Upper lobe of left lung (tissue), 6 donors: Measurements from ENCODE around the gene TXNL4B. TPM values are rescaled to one million over a fixed set of nuclear protein-coding genes. Genes with fewer than 3 reads are reported as not detected.

ENCODE experiments used
- ATAC-seq, 2 donors: fragments of 200-7000 bp; cut with Tn5 transposase; one replicate each; pipeline ENCODE4 v1.9.1; 2022; ENCODE audit warnings: mild to moderate bottlenecking in 2 of 2, moderate library complexity in 2 of 2; ENCODE audit not compliant: low FRiP score in 2 of 2
- DNase-seq, 2 donors: peaks; one replicate each; pipeline ENCODE4 v3.0.0-alpha.2; 2019 to 2020
- H3K27ac ChIP-seq, 4 donors: fragments of 200-600 bp; sonication (generic); one replicate each; pipeline ENCODE4 v1.5.1; 2016 to 2019
- H3K27me3 ChIP-seq, 4 donors: fragments of 200-600 bp; sonication (generic); one replicate each; pipeline ENCODE4 v1.5.1; 2017 to 2019
- H3K36me3 ChIP-seq, 4 donors: fragments of 200-600 bp; sonication (generic); one replicate each; pipeline ENCODE4 v1.5.1; 2016 to 2019
- H3K4me1 ChIP-seq, 4 donors: fragments of 200-600 bp; sonication (generic); one replicate each; pipeline ENCODE4 v1.5.1; 2018 to 2019
- H3K4me3 ChIP-seq, 4 donors: fragments of 200-600 bp; sonication (generic); one replicate each; pipeline ENCODE4 v1.5.1; 2017 to 2019; ENCODE audit warnings: mild to moderate bottlenecking in 2 of 4, moderate library complexity in 1 of 4
- H3K9me3 ChIP-seq, 4 donors: fragments of 200-600 bp; sonication (generic); one replicate each; pipeline ENCODE4 v1.5.1; 2018 to 2019
- EP300 ChIP-seq, 4 donors: sonication (generic); formaldehyde crosslinking; IDR thresholded peaks; one replicate each; pipeline ENCODE4 v1.5.1; 2017; ENCODE audit warnings: antibody characterized with exemption in 4 of 4, control low read depth in 2 of 4
- POLR2A ChIP-seq, 4 donors: fragments of 450-650 bp; IDR thresholded peaks; one replicate each; pipeline ENCODE4 v1.5.1; 2016 to 2017; ENCODE audit warnings: antibody characterized with exemption in 4 of 4, mild to moderate bottlenecking in 2 of 4
- POLR2AphosphoS5 ChIP-seq, 2 donors: sonication (generic); formaldehyde crosslinking; IDR thresholded peaks; one replicate each; pipeline ENCODE4 v1.5.1; 2017; ENCODE audit warnings: antibody characterized with exemption in 2 of 2
- WGBS, 2 donors: methylation state at CpG; one replicate each; pipeline ENCODE4 v1.1.5; 2017 to 2018; 5-methylcytosine and 5-hydroxymethylcytosine counted together
- total RNA-seq, 6 donors: library from RNA; depleted of rRNA in 4 of 6; stranded (reverse); fragments of >200 nt in 4 of 6; gene quantifications; one replicate each; pipeline versions ENCODE4 v1.1.0 to v1.2.1, GENCODE V29; 2016 to 2021
- TF ChIP-seq, protein P1 (sequence below), 6 experiments: fragments of 450-650 bp in 4 of 6; fragments of 200-600 bp in 2 of 6; sonication (generic) in 2 of 6; IDR thresholded peaks; one replicate each; pipeline ENCODE4 v1.5.1; 2016 to 2019; ENCODE audit warnings: antibody characterized with exemption in 6 of 6
- donor health status: DM: no; HTN: no; CAD: no; lungs with moderate emphysema.
- donor health status: DM: no; HTN: yes; CAD: no; lungs with severe emphysema.

The TXNL4B gene
- total RNA-seq, 6 donors from 2014 or later, result 5.7 to 13.4 (median 9.6) TPM

DNA sequence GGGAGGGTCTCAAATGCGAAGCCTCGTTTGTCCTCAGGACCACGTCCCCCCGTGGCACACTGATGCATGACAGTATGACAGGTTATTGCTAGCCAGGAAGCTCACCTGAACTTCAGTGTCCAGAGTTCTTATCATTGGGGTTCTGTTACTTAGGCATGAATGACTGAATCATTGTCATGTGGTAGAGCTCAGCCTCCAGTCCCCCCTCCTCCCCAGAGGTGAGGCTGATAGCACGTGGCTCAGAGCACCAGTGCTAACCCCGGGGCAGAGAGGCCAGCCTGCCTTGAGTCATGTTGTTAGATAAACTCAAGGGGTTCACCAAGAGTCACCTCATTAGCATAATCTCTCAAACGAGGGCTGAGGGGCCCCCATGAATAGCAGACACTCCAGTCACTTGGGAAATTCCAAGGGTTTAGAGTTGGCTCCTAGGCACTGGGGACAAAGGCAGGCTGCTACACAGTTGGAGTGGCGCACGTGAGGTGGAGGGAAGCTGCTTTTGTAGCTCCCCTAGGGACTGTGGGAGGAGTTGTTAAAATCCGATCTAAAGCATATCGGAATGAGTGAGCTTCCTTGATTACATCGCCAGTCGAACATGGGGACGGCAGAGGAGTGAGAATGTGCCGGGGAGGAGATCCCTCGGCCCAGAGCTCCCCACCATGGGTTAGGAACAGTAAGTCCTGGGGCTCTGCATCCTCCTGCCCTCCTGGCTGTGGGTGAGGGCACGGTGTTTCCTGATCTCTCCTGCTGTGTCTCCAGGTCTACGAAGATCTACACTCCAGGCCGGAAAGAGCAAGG is 18.4 kb upstream of the TXNL4B start:
- TF ChIP-seq, protein P1, sequence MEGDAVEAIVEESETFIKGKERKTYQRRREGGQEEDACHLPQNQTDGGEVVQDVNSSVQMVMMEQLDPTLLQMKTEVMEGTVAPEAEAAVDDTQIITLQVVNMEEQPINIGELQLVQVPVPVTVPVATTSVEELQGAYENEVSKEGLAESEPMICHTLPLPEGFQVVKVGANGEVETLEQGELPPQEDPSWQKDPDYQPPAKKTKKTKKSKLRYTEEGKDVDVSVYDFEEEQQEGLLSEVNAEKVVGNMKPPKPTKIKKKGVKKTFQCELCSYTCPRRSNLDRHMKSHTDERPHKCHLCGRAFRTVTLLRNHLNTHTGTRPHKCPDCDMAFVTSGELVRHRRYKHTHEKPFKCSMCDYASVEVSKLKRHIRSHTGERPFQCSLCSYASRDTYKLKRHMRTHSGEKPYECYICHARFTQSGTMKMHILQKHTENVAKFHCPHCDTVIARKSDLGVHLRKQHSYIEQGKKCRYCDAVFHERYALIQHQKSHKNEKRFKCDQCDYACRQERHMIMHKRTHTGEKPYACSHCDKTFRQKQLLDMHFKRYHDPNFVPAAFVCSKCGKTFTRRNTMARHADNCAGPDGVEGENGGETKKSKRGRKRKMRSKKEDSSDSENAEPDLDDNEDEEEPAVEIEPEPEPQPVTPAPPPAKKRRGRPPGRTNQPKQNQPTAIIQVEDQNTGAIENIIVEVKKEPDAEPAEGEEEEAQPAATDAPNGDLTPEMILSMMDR (IDR thresholded peaks at IDR 0.05), result no peak
- TF ChIP-seq POLR2AphosphoS5 (IDR thresholded peaks at IDR 0.05), result no peak
- no peak for TF ChIP-seq POLR2A (IDR thresholded peaks at IDR 0.05)
- no peak for TF ChIP-seq EP300 (IDR thresholded peaks at IDR 0.05)
- Histone ChIP-seq H3K4me1 (no peaks in the 10 kb centered on the region), H3K36me3 (peaks cover 51 to 69% (median 66%) of the 10 kb centered on the region in 4 donors), H3K27ac (no peak overlapping the region), H3K27me3 (no peaks in the 10 kb centered on the region), H3K9me3 (no peaks in the 10 kb centered on the region), H3K4me3 (no peak overlapping the region)
- WGBS, 2 donors, result 88 to 94% methylated on average over 18 to 19 of the region's 19 CpGs
- ATAC-seq (peak in 1 of 2 donors; percentile 22), DNase-seq (no peak)

DNA sequence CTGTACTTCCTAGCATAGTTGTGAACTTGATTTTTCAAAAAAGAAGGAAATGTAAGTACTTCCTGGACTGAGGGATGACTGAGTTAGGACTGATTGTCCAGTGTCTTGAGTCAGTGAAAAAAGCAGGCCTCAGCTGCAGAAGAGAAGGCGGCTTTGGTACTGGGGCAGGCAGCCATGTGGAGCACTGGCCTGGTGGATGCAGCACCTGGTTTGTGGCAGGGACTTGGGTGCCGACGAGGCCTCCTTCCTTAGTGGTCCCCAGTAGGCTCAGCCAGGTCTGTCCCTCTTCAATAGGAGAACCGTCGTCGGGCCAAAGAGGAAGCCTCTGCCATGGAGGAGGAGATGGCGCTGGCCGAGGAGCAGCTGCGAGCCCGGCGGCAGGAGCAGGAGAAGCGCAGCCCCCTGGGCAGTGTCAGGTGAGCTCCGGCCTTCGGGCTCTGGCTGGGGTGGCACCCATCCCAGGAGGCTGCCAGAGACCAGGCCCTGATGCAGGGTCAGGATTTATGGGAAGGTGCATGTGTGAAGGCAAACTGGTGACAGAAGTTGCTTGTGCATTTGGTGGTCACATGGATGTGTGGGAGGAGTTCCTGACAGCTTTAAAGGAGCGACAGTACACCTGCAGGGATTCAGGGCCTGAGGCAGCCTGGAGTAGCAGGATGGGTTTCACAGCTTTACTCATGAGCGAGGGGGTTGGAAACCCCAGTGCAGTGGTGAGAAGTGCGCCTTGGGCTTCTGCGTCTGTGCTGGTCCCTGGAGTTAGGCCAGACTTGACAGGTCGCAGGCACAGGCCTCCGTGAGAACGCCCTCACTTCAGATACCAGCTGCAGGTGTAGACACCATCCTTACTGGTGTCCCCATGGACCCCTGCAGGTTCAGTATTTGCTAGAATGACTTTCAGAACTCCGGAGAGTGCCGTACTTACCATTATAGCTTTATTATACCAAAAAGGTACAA is 17.5 kb upstream of the TXNL4B start:
- TF ChIP-seq POLR2A (IDR thresholded peaks at IDR 0.05), result no peak
- TF ChIP-seq POLR2AphosphoS5 (IDR thresholded peaks at IDR 0.05), result no peak
- TF ChIP-seq EP300 (IDR thresholded peaks at IDR 0.05), result no peak
- TF ChIP-seq, protein P1 (IDR thresholded peaks at IDR 0.05), result no peak
- Histone ChIP-seq H3K4me3 (no peak overlapping the region), H3K27ac (no peak overlapping the region), H3K27me3 (no peaks in the 10 kb centered on the region), H3K9me3 (no peaks in the 10 kb centered on the region), H3K36me3 (peaks cover 59 to 78% (median 75%) of the 10 kb centered on the region in 4 donors), H3K4me1 (no peaks in the 10 kb centered on the region)
- ATAC-seq (no peak), DNase-seq (peak in 1 of 2 donors; percentile 72)
- WGBS, 2 donors, result 95 to 96% methylated on average over 13 to 23 of the region's 23 CpGs

DNA sequence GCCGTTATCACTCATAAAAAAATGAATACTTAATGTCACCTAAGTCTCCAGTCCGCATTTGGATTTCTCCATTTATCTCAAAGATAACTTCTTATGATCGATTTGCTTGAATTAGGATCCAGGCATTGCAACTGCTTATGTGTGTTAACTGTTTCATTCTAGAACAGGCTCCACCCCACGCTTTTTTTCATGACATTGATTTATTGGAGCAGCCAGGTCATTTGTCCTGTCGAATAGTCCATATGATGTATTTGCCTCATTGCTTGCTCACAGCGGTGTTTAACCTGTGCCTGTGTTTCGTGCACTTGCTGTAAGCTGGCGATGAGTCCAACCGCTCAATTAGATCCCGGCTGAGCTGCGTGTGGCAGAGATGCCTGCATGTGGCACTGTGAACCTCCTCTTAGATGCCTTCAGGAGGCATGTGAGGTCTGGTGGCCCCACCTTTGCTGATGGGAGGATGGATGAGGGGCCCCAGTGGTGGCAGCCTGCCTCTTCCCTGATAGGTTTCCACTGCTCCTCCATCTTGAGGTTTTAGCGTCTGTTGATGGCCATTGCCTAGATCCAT is 16.6 kb upstream of the TXNL4B start:
- no peaks in the 10 kb centered on the region for H3K4me1 ChIP-seq
- no peaks in the 10 kb centered on the region for H3K27me3 ChIP-seq
- peaks cover 67 to 87% (median 84%) of the 10 kb centered on the region in 4 donors for H3K36me3 ChIP-seq
- no peak for DNase-seq
- no peak for ATAC-seq
- no peaks in the 10 kb centered on the region for H3K9me3 ChIP-seq
- H3K4me3 ChIP-seq, result no peak overlapping the region
- TF ChIP-seq POLR2AphosphoS5 (IDR thresholded peaks at IDR 0.05) (no peak), POLR2A (IDR thresholded peaks at IDR 0.05) (no peak), EP300 (IDR thresholded peaks at IDR 0.05) (no peak)
- TF ChIP-seq, protein P1 (IDR thresholded peaks at IDR 0.05), result no peak
- H3K27ac ChIP-seq, result no peak overlapping the region
- 95 to 96% methylated on average over 12 of the region's 12 CpGs for WGBS, 2 donors

DNA sequence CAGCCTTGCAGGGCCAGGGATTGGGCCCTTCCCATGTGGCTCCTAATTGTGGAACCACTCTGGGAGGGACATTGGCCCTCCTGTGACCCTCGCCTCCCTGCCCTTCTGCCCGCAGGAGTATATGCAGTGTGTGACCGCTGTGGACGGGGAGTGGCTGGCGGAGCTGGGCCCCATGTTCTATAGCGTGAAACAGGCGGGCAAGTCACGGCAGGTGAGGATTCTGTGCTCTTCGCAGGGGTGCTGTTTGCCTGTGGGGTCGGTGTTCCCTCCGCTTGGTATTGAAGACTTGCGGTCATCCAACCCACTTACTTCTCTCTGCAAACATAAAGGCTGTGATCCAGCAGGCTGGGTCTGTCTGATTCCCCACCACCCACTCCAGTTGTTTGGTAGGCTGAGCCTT is 15.9 kb upstream of the TXNL4B start:
- Histone ChIP-seq H3K27ac (no peak overlapping the region), H3K4me3 (no peak overlapping the region), H3K27me3 (no peaks in the 10 kb centered on the region), H3K36me3 (peaks cover 74 to 94% (median 91%) of the 10 kb centered on the region in 4 donors), H3K9me3 (no peaks in the 10 kb centered on the region), H3K4me1 (no peaks in the 10 kb centered on the region)
- TF ChIP-seq EP300 (IDR thresholded peaks at IDR 0.05), result no peak
- TF ChIP-seq, protein P1 (IDR thresholded peaks at IDR 0.05), result no peak
- no peak for TF ChIP-seq POLR2A (IDR thresholded peaks at IDR 0.05)
- WGBS, 2 donors, result 96 to 97% methylated on average over 9 to 12 of the region's 12 CpGs
- DNase-seq, result peak in 1 of 2 donors; percentile 38
- ATAC-seq, result no peak
